ENCODE measurements around the gene ARPP21.
A peak's percentile ranks its signal among the peaks of the same experiment; 100 is the strongest.

ARPP21 gene

GRCh38 chr3:35601959-35602358 lies 37.4 kb upstream of the ARPP21 start:
- H3K27me3 ChIP-seq (ENCODE audit: insufficient read depth, low read length, poor library complexity, severe bottlenecking), result no peaks in the 10 kb centered on the region
- H3K4me1 ChIP-seq (ENCODE audit: insufficient read depth, low read length, poor library complexity, severe bottlenecking), result peaks cover 7% of the 10 kb centered on the region
- H3K36me3 ChIP-seq (ENCODE audit: insufficient read depth, low read length), result no peaks in the 10 kb centered on the region
- TF ChIP-seq EZH2phosphoT487 (IDR thresholded peaks at IDR 0.05; ENCODE audit: borderline replicate concordance), result no peak
- no peak for TF ChIP-seq CTCF (conservative IDR thresholded peaks at IDR 0.05; ENCODE audit: low read length)
- no peaks in the 10 kb centered on the region for H3K79me2 ChIP-seq (ENCODE audit: insufficient read depth, low read length)
- H3F3A ChIP-seq (ENCODE audit: low read depth), result no peaks in the 10 kb centered on the region
- H3K4me2 ChIP-seq (ENCODE audit: low read depth, low read length, poor library complexity, severe bottlenecking), result no peak overlapping the region
- H3K9ac ChIP-seq (ENCODE audit: low read depth, low read length, poor library complexity, severe bottlenecking), result no peak overlapping the region
- no peaks in the 10 kb centered on the region for H3K9me2 ChIP-seq (replicated peaks; ENCODE audit: low read depth, low read length)
- H3K4me3 ChIP-seq (ENCODE audit: low read length, poor library complexity, severe bottlenecking), result no peak overlapping the region
- H2AFZ ChIP-seq (ENCODE audit: low read length), result no peak overlapping the region
- no peaks in the 10 kb centered on the region for H4K20me1 ChIP-seq (ENCODE audit: insufficient read depth, low read length, poor library complexity, severe bottlenecking)
- H3K9me3 ChIP-seq (ENCODE audit: insufficient read depth, low read depth, low read length), result peaks cover 6% of the 10 kb centered on the region

- H2AFZ ChIP-seq (ENCODE audit: low read length), result no peak overlapping the region
- H3K9ac ChIP-seq (ENCODE audit: low read depth, low read length, poor library complexity, severe bottlenecking), result no peak overlapping the region
- H4K20me1 ChIP-seq (ENCODE audit: insufficient read depth, low read length, poor library complexity, severe bottlenecking), result no peaks in the 10 kb centered on the region
- H3K27me3 ChIP-seq (ENCODE audit: insufficient read depth, low read length, poor library complexity, severe bottlenecking), result no peaks in the 10 kb centered on the region
- H3K79me2 ChIP-seq (ENCODE audit: insufficient read depth, low read length), result no peaks in the 10 kb centered on the region
- H3K9me2 ChIP-seq (replicated peaks; ENCODE audit: low read depth, low read length), result no peaks in the 10 kb centered on the region
- H3F3A ChIP-seq (ENCODE audit: low read depth), result no peaks in the 10 kb centered on the region
- TF ChIP-seq EZH2phosphoT487 (IDR thresholded peaks at IDR 0.05; ENCODE audit: borderline replicate concordance) (no peak), CTCF (conservative IDR thresholded peaks at IDR 0.05; ENCODE audit: low read length) (no peak)
- H3K36me3 ChIP-seq (ENCODE audit: insufficient read depth, low read length), result no peaks in the 10 kb centered on the region
- peaks cover 6% of the 10 kb centered on the region for H3K9me3 ChIP-seq (ENCODE audit: insufficient read depth, low read depth, low read length)
- H3K4me2 ChIP-seq (ENCODE audit: low read depth, low read length, poor library complexity, severe bottlenecking), result no peak overlapping the region
- no peak overlapping the region for H3K4me3 ChIP-seq (ENCODE audit: low read length, poor library complexity, severe bottlenecking)
- peaks cover 7% of the 10 kb centered on the region for H3K4me1 ChIP-seq (ENCODE audit: insufficient read depth, low read length, poor library complexity, severe bottlenecking)
Measured at GRCh38 chr3:35602395-35602936, 36.9 kb upstream of the ARPP21 start.

GRCh38 chr3:35616346-35616745 lies 23.0 kb upstream of the ARPP21 start:
- no peak overlapping the region for H3K4me2 ChIP-seq (ENCODE audit: low read depth, low read length, poor library complexity, severe bottlenecking)
- H3K4me1 ChIP-seq (ENCODE audit: insufficient read depth, low read length, poor library complexity, severe bottlenecking), result peaks cover 15% of the 10 kb centered on the region
- no peaks in the 10 kb centered on the region for H3K36me3 ChIP-seq (ENCODE audit: insufficient read depth, low read length)
- H3K9me2 ChIP-seq (replicated peaks; ENCODE audit: low read depth, low read length), result no peaks in the 10 kb centered on the region
- H3K9ac ChIP-seq (ENCODE audit: low read depth, low read length, poor library complexity, severe bottlenecking), result no peak overlapping the region
- no peaks in the 10 kb centered on the region for H3K9me3 ChIP-seq (ENCODE audit: insufficient read depth, low read depth, low read length)
- no peaks in the 10 kb centered on the region for H3K27me3 ChIP-seq (ENCODE audit: insufficient read depth, low read length, poor library complexity, severe bottlenecking)
- TF ChIP-seq EZH2phosphoT487 (IDR thresholded peaks at IDR 0.05; ENCODE audit: borderline replicate concordance), result no peak
- TF ChIP-seq CTCF (conservative IDR thresholded peaks at IDR 0.05; ENCODE audit: low read length), result no peak
- H3K79me2 ChIP-seq (ENCODE audit: insufficient read depth, low read length), result no peaks in the 10 kb centered on the region
- no peaks in the 10 kb centered on the region for H4K20me1 ChIP-seq (ENCODE audit: insufficient read depth, low read length, poor library complexity, severe bottlenecking)
- 0 out of 2 replicates have a peak overlapping the region, but pooled peaks have one; percentile 9 for H2AFZ ChIP-seq (ENCODE audit: low read length)
- no peaks in the 10 kb centered on the region for H3F3A ChIP-seq (ENCODE audit: low read depth)
- no peak overlapping the region for H3K4me3 ChIP-seq (ENCODE audit: low read length, poor library complexity, severe bottlenecking)

Measured in Loucy (cell line).